GM12874 (cell line): Measurements from ENCODE around the gene NKG7.

Source experiments
- TF ChIP-seq, protein P1 (sequence below): IDR thresholded peaks from 2 replicates; pipeline ENCODE4 v1.5.1; 2011; ENCODE audit warnings: low read depth, mild to moderate bottlenecking, control low read depth, low read length, moderate library complexity; ENCODE audit not compliant: insufficient read depth

The NKG7 gene

DNA sequence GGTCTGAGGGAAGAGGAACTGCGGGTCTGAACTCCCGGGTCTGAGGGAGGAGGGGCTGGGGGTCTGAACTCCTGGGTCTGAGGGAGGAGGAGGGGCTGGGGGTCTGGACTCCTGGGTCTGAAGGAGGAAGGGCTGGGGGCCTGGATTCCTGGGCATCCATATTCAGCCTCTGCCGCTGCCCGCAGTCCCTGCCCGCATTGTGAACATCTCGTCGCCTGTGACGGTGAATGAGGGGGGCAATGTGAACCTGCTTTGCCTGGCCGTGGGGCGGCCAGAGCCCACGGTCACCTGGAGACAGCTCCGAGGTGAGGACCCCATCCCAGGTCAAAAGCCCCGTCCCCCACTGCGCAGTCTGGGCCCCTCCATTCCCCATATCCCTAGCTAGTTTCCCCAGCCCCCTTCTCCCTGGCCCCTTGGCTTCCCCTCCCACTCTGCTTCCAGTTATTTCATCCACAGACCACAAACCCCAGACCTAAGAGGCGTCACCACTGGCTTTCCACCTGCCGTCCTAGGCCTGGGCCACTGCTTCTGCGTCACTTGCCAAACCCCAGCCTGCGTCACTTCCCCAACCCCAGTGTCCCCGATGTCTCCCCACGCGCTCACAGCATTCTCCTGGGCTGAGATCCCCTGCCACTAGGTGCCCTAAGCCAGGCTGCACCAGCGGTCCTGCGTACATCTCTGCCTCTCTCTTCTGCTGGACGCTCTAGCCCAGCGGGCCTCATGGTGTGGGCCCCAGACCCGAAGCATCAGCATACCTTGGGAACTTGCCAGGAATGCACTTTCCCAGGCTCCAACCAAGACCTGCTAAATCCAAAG lies 47.1 kb downstream of the NKG7 start:
- TF ChIP-seq, protein P1, sequence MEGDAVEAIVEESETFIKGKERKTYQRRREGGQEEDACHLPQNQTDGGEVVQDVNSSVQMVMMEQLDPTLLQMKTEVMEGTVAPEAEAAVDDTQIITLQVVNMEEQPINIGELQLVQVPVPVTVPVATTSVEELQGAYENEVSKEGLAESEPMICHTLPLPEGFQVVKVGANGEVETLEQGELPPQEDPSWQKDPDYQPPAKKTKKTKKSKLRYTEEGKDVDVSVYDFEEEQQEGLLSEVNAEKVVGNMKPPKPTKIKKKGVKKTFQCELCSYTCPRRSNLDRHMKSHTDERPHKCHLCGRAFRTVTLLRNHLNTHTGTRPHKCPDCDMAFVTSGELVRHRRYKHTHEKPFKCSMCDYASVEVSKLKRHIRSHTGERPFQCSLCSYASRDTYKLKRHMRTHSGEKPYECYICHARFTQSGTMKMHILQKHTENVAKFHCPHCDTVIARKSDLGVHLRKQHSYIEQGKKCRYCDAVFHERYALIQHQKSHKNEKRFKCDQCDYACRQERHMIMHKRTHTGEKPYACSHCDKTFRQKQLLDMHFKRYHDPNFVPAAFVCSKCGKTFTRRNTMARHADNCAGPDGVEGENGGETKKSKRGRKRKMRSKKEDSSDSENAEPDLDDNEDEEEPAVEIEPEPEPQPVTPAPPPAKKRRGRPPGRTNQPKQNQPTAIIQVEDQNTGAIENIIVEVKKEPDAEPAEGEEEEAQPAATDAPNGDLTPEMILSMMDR, result no peak

DNA sequence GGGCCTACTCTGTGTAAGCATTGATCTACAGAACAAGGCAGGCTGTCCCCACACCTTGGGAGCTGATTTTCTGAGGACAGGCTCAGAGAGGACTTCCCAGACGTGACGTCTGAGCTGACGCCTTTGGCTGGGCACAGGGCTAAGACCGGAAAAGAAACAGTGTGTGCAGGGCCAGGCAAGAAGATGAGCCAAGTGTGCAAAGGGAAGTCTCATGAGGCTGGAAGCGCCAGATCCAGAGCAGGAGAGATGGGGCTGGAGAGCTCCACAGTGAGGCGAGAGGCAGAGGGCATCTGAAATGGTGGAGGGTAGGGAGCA lies 48.3 kb downstream of the NKG7 start:
- TF ChIP-seq, protein P1, result no peak

DNA sequence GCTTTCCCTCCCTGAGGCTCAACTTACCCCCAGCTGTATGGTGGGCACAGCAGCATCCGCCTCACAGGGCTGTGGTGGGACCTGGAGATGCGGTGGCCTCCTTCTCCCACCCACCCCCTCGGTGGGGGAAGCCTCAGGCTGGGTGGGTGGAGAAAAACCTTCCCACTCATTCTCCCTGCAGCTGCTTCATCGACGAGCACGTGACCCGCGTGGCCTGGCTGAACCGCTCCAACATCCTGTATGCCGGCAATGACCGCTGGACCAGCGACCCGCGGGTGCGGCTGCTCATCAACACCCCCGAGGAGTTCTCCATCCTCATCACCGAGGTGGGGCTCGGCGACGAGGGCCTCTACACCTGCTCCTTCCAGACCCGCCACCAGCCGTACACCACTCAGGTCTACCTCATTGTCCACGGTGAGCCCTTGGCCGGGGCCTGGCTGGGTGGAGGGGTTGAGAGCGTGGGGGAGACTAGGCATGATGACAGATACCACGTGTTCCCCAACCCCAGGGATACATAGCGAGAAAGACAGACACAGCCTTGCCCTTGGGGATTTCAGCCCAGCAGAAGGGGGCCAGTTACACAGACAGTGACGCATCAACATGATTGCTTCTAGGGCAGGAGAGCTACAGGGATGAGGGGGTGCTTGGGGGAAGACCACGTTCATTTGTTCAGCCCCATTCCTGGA lies 48.8 kb downstream of the NKG7 start:
- TF ChIP-seq, protein P1, result no peak

DNA sequence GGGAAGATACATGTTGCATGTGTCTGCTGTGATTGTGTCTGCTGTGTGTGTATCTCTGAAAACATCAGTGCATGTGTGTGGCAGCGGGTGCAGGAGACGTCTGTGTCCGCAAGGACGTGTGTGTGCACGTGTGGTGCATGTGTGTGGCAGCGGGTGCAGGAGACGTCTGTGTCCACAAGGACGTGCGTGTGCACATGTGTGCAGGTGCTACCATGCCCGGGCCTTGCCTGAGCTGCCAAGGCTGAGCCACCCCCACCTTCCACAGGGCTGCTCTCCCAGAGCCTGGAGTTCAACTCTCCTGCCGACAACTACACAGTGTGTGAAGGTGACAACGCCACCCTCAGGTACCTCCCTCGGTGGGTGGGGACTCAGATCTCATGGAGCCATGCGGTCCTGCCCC lies 50.7 kb downstream of the NKG7 start:
- TF ChIP-seq, protein P1, result no peak
